ENCODE measurements around the gene SMLR1. TPM values are rescaled to one million over a fixed set of nuclear protein-coding genes. Genes with fewer than 3 reads are reported as not detected.

SMLR1 gene
- total RNA-seq, 1 donor: not detected

- DNase-seq (ENCODE audit: low read depth): peak; percentile 69
- no peak overlapping the region for H3K4me3 ChIP-seq (ENCODE audit: low read depth, low read length)
- peak; percentile 96 for TF ChIP-seq CTCF (IDR thresholded peaks at IDR 0.05; ENCODE audit: insufficient read depth, low read length)
Measured at GRCh38 chr6:130872250-130873095, 45.3 kb downstream of the SMLR1 start.

- H3K4me3 ChIP-seq (ENCODE audit: low read depth, low read length): no peak overlapping the region
- DNase-seq (ENCODE audit: low read depth): no peak
- no peak for TF ChIP-seq CTCF (IDR thresholded peaks at IDR 0.05; ENCODE audit: insufficient read depth, low read length)
Measured at GRCh38 chr6:130873746-130874145, 46.5 kb downstream of the SMLR1 start.

- no peak overlapping the region for H3K4me3 ChIP-seq (ENCODE audit: low read depth, low read length)
- DNase-seq (ENCODE audit: low read depth): no peak
- no peak for TF ChIP-seq CTCF (IDR thresholded peaks at IDR 0.05; ENCODE audit: insufficient read depth, low read length)
Measured at GRCh38 chr6:130879826-130880225, 52.6 kb downstream of the SMLR1 start.

- DNase-seq (ENCODE audit: low read depth): no peak
- TF ChIP-seq CTCF (IDR thresholded peaks at IDR 0.05; ENCODE audit: insufficient read depth, low read length): no peak
- H3K4me3 ChIP-seq (ENCODE audit: low read depth, low read length): no peak overlapping the region
Measured at GRCh38 chr6:130882370-130882769, 55.2 kb downstream of the SMLR1 start.

- peak; percentile 90 for DNase-seq (ENCODE audit: low read depth)
- no peak overlapping the region for H3K4me3 ChIP-seq (ENCODE audit: low read depth, low read length)
- peak; percentile 82 for TF ChIP-seq CTCF (IDR thresholded peaks at IDR 0.05; ENCODE audit: insufficient read depth, low read length)
Measured at GRCh38 chr6:130885392-130886192, 58.4 kb downstream of the SMLR1 start.

Other genes starting within 250 kb of the SMLR1 start
- 117 and 130 TPM in 2 replicates for gene EPB41L2, start 235.8 kb downstream of the SMLR1 start, total RNA-seq (ENCODE audit: low replicate concordance)

Measured in fibroblast of the aortic adventitia (primary cell).